Measurements from ENCODE around the gene USP4. TPM values are rescaled to one million over a fixed set of nuclear protein-coding genes. Genes with fewer than 3 reads are reported as not detected.

USP4 gene
- total and polyA plus RNA-seq, 2 of the 8 experiments (the other 6 are each of a cell fraction or from before 2014, with no cell fraction given), result 16.0 to 27.8 TPM

DNA sequence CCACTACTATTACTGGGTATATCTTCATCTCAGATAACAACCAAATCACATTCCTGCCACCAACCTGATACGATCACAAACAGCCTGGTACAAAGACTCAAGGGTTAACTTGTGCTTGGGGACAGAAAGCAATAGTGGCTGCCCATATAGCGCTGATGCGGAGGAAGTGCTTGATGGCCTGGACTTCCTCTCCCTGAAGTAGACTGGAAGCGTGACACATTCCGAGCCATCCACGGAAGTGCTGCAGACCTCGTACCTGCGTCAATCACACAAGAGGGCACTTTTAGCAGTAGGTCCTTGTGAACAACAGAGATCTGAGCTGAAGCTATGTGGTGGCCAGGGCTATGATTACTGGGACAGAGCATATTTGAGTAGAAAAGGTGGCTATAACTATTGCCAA is 45.5 kb downstream of the USP4 start:
- Histone ChIP-seq H3K79me2 (ENCODE audit: control insufficient read depth in 1 of 2, insufficient read depth in 2 of 2, low read length in 2 of 2) (no peaks in the 10 kb centered on the region), H2BK12ac (ENCODE audit: low read depth, low read length) (no peak overlapping the region), H3K56ac (replicated peaks; ENCODE audit: insufficient read length, low read depth, low read length) (no peak overlapping the region), H3K4me2 (ENCODE audit: insufficient read depth in 1 of 2, low read depth in 2 of 2, low read length in 2 of 2) (no peak overlapping the region), H3K79me1 (ENCODE audit: low read depth, low read length) (no peaks in the 10 kb centered on the region), H4K20me1 (replicated peaks in 1 of 2; ENCODE audit: control insufficient read depth in 1 of 2, insufficient read depth in 2 of 2, low read length in 2 of 2) (peaks cover 0 to 2% of the 10 kb centered on the region in 2 experiments), H3K36me3 (ENCODE audit: control insufficient read depth in 2 of 4, insufficient read depth in 4 of 4, low read length in 3 of 4) (peaks cover 7 to 35% (median 16%) of the 10 kb centered on the region in 4 experiments), H3K9ac (replicated peaks in 1 of 4; ENCODE audit: extremely low read depth in 1 of 4, low read depth in 3 of 4, low read length in 3 of 4) (no peak overlapping the region), H2BK120ac (replicated peaks; ENCODE audit: low read depth, low read length) (no peak overlapping the region), H2BK20ac (ENCODE audit: low read length) (no peak overlapping the region), H4K8ac (ENCODE audit: extremely low read depth, insufficient read depth, low read length) (no peak overlapping the region), H2AFZ (ENCODE audit: low read length) (no peak overlapping the region), H3K23ac (ENCODE audit: insufficient read length) (no peak overlapping the region), H2BK15ac (ENCODE audit: low read length) (no peak overlapping the region), H3K4me1 (replicated peaks in 1 of 4; ENCODE audit: control insufficient read depth in 3 of 4, insufficient read depth in 4 of 4, low read length in 3 of 4) (no peaks in the 10 kb centered on the region), H2BK5ac (ENCODE audit: low read depth, low read length) (no peak overlapping the region), H3K27ac (ENCODE audit: low read depth, low read length) (no peak overlapping the region), H3K27me3 (replicated peaks in 1 of 4; ENCODE audit: control insufficient read depth in 3 of 4, extremely low read depth in 1 of 4, insufficient read depth in 3 of 4, low read length in 3 of 4) (no peaks in the 10 kb centered on the region), H4K91ac (replicated peaks; ENCODE audit: insufficient read length, low read length) (no peak overlapping the region), H2AK5ac (ENCODE audit: low read depth, low read length) (no peak overlapping the region), H3K14ac (ENCODE audit: insufficient read length) (no peak overlapping the region), H3K9me3 (ENCODE audit: insufficient read depth in 2 of 2, low read depth in 1 of 2, low read length in 1 of 2) (no peaks in the 10 kb centered on the region), H4K5ac (ENCODE audit: insufficient read length, low read depth, low read length) (no peak overlapping the region), H3K18ac (ENCODE audit: extremely low read depth, low read length) (no peak overlapping the region), H3K23me2 (ENCODE audit: low read depth, low read length) (no peaks in the 10 kb centered on the region), H3K4me3 (ENCODE audit: extremely low read depth in 1 of 4, insufficient read depth in 2 of 4, low read depth in 3 of 4, low read length in 4 of 4) (no peak overlapping the region), H3K4ac (replicated peaks; ENCODE audit: insufficient read length, low read depth, low read length) (no peak overlapping the region)
- FAIRE-seq, result no peak
- no peak for DNase-seq (ENCODE audit: low read depth in 1 of 2, low spot score in 2 of 2)
- POLR2A ChIA-PET (ENCODE audit: partially characterized antibody), result no interaction called here
- 94% methylated on average over 8 of the region's 8 CpGs; no CpG with 5 or more reads in 1 of the 2 experiments for WGBS, 2 experiments (ENCODE audit: extremely low coverage in 1 of 2, insufficient coverage in 1 of 2, insufficient read length in 1 of 2, insufficient replicate concordance in 2 of 2, low coverage in 1 of 2, low lambda C conversion rate in 2 of 2, missing lambda C conversion rate in 1 of 2)
- CTCF ChIA-PET (ENCODE audit: partially characterized antibody), result interaction anchor here (0.5 to 1.5 kb wide), 8 partner anchors 15 to 228 kb away, joined by 3 read pairs; no protein-coding TSS in a partner anchor
- TF ChIP-seq TCF12 (IDR thresholded peaks at IDR 0.05; ENCODE audit: low read depth, low read length) (no peak), CEBPB (IDR thresholded peaks at IDR 0.05; ENCODE audit: low read depth, low read length) (no peak), SP4 (IDR thresholded peaks at IDR 0.05; ENCODE audit: low read length) (no peak), CREB1 (IDR thresholded peaks at IDR 0.05) (no peak), SP2 (IDR thresholded peaks at IDR 0.05; ENCODE audit: low read length) (no peak), GTF2F1 (IDR thresholded peaks at IDR 0.05; ENCODE audit: borderline replicate concordance, low read depth, low read length) (no peak)
